Measurements from ENCODE around the gene POMZP3. TPM values are rescaled to one million over a fixed set of nuclear protein-coding genes. Genes with fewer than 3 reads are reported as not detected.
"Not testable (repeated sequence)": the region's sequence is repeated elsewhere in the genome, so short reads cannot be mapped to it uniquely, and the experiment has no call there.

The POMZP3 gene
- total RNA-seq, 6 experiments from 2014 or later: 2.0 to 3.8 (median 2.6) TPM

- H3K4me3 ChIP-seq; H3K27ac ChIP-seq; intact Hi-C loops (cut with DNase I); H3K9me3 ChIP-seq; H3K36me3 ChIP-seq; H3K4me1 ChIP-seq; H3K27me3 ChIP-seq: not testable (repeated sequence)
- peak in 3 of 4 donors; percentile 24 to 39 (median 31) for TF ChIP-seq CTCF (IDR thresholded peaks at IDR 0.05)
- peak in 2 of 3 donors; percentile 47 to 58 for DNase-seq
- peak; percentile 65 to 77 (median 71) for ATAC-seq
- WGBS (ENCODE audit: insufficient coverage, low coverage, low lambda C conversion rate, missing lambda C conversion rate): no CpG with 5 or more reads among the region's 3 CpGs
These were observed 13.3 kb downstream of the POMZP3 start for GRCh38 chr7:76613783-76614182.

GRCh38 chr7:76612232-76612631, 14.8 kb downstream of the POMZP3 start:
- H3K27ac ChIP-seq; H3K9me3 ChIP-seq; ATAC-seq; H3K4me3 ChIP-seq; H3K27me3 ChIP-seq; DNase-seq; intact Hi-C loops (cut with DNase I); H3K4me1 ChIP-seq; H3K36me3 ChIP-seq: not testable (repeated sequence)
- WGBS (ENCODE audit: insufficient coverage, low coverage, low lambda C conversion rate, missing lambda C conversion rate): no CpG with 5 or more reads among the region's 3 CpGs

GRCh38 chr7:76609864-76610263, 17.2 kb downstream of the POMZP3 start:
- DNase-seq; H3K4me3 ChIP-seq; H3K27me3 ChIP-seq; H3K4me1 ChIP-seq; H3K9me3 ChIP-seq; H3K27ac ChIP-seq; intact Hi-C loops (cut with DNase I); H3K36me3 ChIP-seq: not testable (repeated sequence)
- peak; percentile 51 to 67 (median 66) for ATAC-seq
- WGBS (ENCODE audit: insufficient coverage, low coverage, low lambda C conversion rate, missing lambda C conversion rate): no CpG with 5 or more reads among the region's 10 CpGs

- DNase-seq: peak in 1 of 3 donors; percentile 18
- H3K36me3 ChIP-seq; ATAC-seq; H3K27ac ChIP-seq; H3K4me1 ChIP-seq; H3K27me3 ChIP-seq; H3K9me3 ChIP-seq; intact Hi-C loops (cut with DNase I); H3K4me3 ChIP-seq: not testable (repeated sequence)
- WGBS (ENCODE audit: insufficient coverage, low coverage, low lambda C conversion rate, missing lambda C conversion rate): 37% methylated on average over 2 of the region's 7 CpGs
These were observed 18.6 kb downstream of the POMZP3 start for GRCh38 chr7:76608469-76608868.

- H3K36me3 ChIP-seq; H3K27me3 ChIP-seq; H3K4me1 ChIP-seq; intact Hi-C loops (cut with DNase I); H3K4me3 ChIP-seq; H3K27ac ChIP-seq; H3K9me3 ChIP-seq: not testable (repeated sequence)
- DNase-seq (peak; percentile 61 to 74 (median 64)), ATAC-seq (peak; percentile 91 to 97 (median 96))
- WGBS (ENCODE audit: insufficient coverage, low coverage, low lambda C conversion rate, missing lambda C conversion rate): 26% methylated on average over 5 of the region's 6 CpGs
These were observed 21.1 kb downstream of the POMZP3 start for GRCh38 chr7:76606027-76606426.

GRCh38 chr7:76600650-76601049, 26.4 kb downstream of the POMZP3 start:
- H3K27me3 ChIP-seq; H3K27ac ChIP-seq; H3K36me3 ChIP-seq; intact Hi-C loops (cut with DNase I); H3K9me3 ChIP-seq; DNase-seq; H3K4me1 ChIP-seq; H3K4me3 ChIP-seq: not testable (repeated sequence)
- WGBS (ENCODE audit: insufficient coverage, low coverage, low lambda C conversion rate, missing lambda C conversion rate): 27% methylated on average over 3 of the region's 3 CpGs
- ATAC-seq: peak; percentile 67 to 80 (median 72)

- H3K4me3 ChIP-seq; DNase-seq; H3K36me3 ChIP-seq; intact Hi-C loops (cut with DNase I); H3K27me3 ChIP-seq; H3K4me1 ChIP-seq; H3K9me3 ChIP-seq; H3K27ac ChIP-seq: not testable (repeated sequence)
- WGBS (ENCODE audit: insufficient coverage, low coverage, low lambda C conversion rate, missing lambda C conversion rate): 77% methylated on average over 1 of the region's 2 CpGs
- peak; percentile 57 to 72 (median 64) for ATAC-seq
These were observed 27.0 kb downstream of the POMZP3 start for GRCh38 chr7:76600116-76600482.

- DNase-seq; H3K36me3 ChIP-seq; H3K4me3 ChIP-seq; intact Hi-C loops (cut with DNase I); H3K9me3 ChIP-seq; ATAC-seq; H3K27ac ChIP-seq; H3K4me1 ChIP-seq; H3K27me3 ChIP-seq: not testable (repeated sequence)
These were observed 28.4 kb downstream of the POMZP3 start for GRCh38 chr7:76598590-76599264.

- intact Hi-C loops (cut with DNase I); DNase-seq; ATAC-seq; H3K27me3 ChIP-seq; H3K9me3 ChIP-seq; H3K4me3 ChIP-seq; H3K36me3 ChIP-seq; H3K4me1 ChIP-seq; H3K27ac ChIP-seq: not testable (repeated sequence)
- 56% methylated on average over 1 of the region's 1 CpG for WGBS (ENCODE audit: insufficient coverage, low coverage, low lambda C conversion rate, missing lambda C conversion rate)
These were observed 29.8 kb downstream of the POMZP3 start for GRCh38 chr7:76597288-76597687.

- H3K4me3 ChIP-seq; DNase-seq; H3K36me3 ChIP-seq; H3K27ac ChIP-seq; H3K27me3 ChIP-seq; intact Hi-C loops (cut with DNase I); H3K9me3 ChIP-seq; H3K4me1 ChIP-seq: not testable (repeated sequence)
- peak in 3 of 4 donors; percentile 9 to 47 (median 22) for ATAC-seq
- 69% methylated on average over 2 of the region's 2 CpGs for WGBS (ENCODE audit: insufficient coverage, low coverage, low lambda C conversion rate, missing lambda C conversion rate)
These were observed 34.4 kb downstream of the POMZP3 start for GRCh38 chr7:76592694-76593093.

GRCh38 chr7:76591602-76592304, 35.3 kb downstream of the POMZP3 start:
- WGBS (ENCODE audit: insufficient coverage, low coverage, low lambda C conversion rate, missing lambda C conversion rate): 100% methylated on average over 1 of the region's 2 CpGs

More at GRCh38 chr7:76591602-76592304, 35.3 kb downstream of the POMZP3 start:
- H3K27me3 ChIP-seq; H3K9me3 ChIP-seq; intact Hi-C loops (cut with DNase I); H3K4me3 ChIP-seq; H3K27ac ChIP-seq; DNase-seq; ATAC-seq; H3K36me3 ChIP-seq; H3K4me1 ChIP-seq: not testable (repeated sequence)

All from right lobe of liver (tissue), 6 donors.